GM21447 (cell line): Measurements from ENCODE around the gene GPR180.

Experiments used
- ATAC-seq: cut with Tn5 transposase; IDR thresholded peaks from one replicate; pipeline ENCODE4 v1.9.1; 2021; ENCODE audit not compliant: unreplicated experiment

The GPR180 gene

GRCh38 chr13:94683409-94683808 lies 81.8 kb downstream of the GPR180 start:
- ATAC-seq = no peak
